Hepatocyte (in vitro differentiated cells): ENCODE measurements around the gene NCOA7.

Experiments
- EZH2 ChIP-seq: fragments of 200-600 bp; sonication (generic); IDR thresholded peaks from 2 replicates; pipeline ENCODE4 v1.6.1; 2016; ENCODE audit warnings: antibody characterized with exemption, mild to moderate bottlenecking, borderline replicate concordance
- TF ChIP-seq, protein P1 (sequence below): fragments of 200-600 bp; sonication (generic); IDR thresholded peaks from 2 replicates; pipeline ENCODE4 v1.5.1; 2016; ENCODE audit warnings: antibody characterized with exemption, mild to moderate bottlenecking; ENCODE audit not compliant: poor library complexity

DNA sequence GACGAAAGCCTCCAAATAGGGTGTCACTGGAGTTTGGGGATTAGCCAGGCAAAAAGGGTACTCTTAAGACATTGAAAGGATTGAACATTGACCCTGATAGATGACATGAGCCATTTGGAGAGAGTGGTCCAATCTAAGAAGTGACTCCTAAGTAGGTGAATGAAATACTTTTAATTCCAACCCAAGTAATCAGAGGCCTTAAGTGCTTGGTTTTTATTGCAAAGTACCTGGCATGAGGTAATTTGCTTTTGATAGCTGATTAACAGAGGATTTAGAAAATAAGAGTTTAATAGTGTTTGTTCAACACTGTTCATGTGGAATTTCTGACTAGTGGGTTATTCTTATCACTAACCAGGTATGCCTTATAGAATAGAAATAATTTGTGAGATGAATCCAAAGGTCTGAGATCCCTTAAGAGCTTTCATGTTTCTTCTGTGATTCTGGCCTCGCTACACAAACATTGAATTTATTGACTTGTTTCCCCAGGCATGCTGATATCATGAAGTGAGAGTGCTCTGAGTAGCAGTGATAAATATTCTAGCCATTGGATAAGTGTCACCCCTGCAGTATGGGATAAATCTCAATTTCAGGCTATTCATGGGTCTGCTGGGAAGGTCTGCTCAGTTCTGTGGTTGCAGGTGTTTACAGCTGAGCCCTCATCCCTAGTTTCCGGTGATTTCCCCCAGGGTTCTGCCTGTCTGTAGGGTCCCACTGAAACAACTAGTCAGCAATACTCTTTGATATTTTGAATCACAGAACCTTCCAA is 6.5 kb downstream of the NCOA7 start:
- TF ChIP-seq, protein P1, sequence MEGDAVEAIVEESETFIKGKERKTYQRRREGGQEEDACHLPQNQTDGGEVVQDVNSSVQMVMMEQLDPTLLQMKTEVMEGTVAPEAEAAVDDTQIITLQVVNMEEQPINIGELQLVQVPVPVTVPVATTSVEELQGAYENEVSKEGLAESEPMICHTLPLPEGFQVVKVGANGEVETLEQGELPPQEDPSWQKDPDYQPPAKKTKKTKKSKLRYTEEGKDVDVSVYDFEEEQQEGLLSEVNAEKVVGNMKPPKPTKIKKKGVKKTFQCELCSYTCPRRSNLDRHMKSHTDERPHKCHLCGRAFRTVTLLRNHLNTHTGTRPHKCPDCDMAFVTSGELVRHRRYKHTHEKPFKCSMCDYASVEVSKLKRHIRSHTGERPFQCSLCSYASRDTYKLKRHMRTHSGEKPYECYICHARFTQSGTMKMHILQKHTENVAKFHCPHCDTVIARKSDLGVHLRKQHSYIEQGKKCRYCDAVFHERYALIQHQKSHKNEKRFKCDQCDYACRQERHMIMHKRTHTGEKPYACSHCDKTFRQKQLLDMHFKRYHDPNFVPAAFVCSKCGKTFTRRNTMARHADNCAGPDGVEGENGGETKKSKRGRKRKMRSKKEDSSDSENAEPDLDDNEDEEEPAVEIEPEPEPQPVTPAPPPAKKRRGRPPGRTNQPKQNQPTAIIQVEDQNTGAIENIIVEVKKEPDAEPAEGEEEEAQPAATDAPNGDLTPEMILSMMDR: no peak
- no peak for TF ChIP-seq EZH2
